ENCODE measurements around the gene CSTF1. TPM values are rescaled to one million over a fixed set of nuclear protein-coding genes. Genes with fewer than 3 reads are reported as not detected.

Gene CSTF1
- total RNA-seq, 1 donor, result 25.0 TPM

DNA sequence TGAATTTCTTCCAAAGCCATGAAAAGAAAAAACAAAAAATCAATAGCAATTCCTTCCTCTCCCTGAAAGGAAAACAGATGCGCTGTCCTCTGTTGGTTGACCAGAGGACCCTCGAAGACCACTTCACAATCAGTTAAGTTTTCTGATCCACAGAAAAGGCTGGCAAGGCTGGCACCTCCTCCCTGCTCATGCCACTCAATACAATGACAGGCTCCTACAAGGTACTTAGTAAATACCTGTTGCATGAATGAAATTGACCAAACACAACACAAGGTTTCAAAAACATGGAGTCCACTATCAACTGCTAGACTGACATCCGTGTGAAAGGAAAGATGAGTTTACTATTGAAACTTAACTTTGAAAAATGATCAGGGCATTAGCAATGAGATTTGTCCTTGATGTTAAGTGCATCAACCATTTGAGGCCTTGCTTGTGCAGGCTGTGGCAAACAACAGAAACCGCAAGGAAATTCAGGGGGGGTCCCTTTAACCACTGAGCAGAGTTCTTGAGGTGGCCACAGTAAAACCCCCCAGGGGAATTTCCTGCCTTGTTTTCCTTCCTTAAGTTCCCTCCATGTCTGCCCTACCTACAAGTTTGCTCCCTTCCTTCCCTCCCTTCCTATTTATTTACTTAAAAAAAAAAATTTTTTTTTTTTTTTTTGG, 48.0 kb downstream of the CSTF1 start:
- DNase-seq (ENCODE audit: insufficient read length, low spot score, missing footprints), result no peak
- no peak overlapping the region for H3K4me3 ChIP-seq (ENCODE audit: insufficient read depth, low read length)
- H4K20me1 ChIP-seq (ENCODE audit: insufficient read depth, low read length), result no peaks in the 10 kb centered on the region
- no peaks in the 10 kb centered on the region for H3K9me3 ChIP-seq (ENCODE audit: low read depth, low read length)
- H3K4me2 ChIP-seq (ENCODE audit: insufficient read depth, low read length), result peak overlapping the region; percentile 29
- peak overlapping the region; percentile 21 for H2AFZ ChIP-seq (ENCODE audit: low read length)
- TF ChIP-seq, protein P1, sequence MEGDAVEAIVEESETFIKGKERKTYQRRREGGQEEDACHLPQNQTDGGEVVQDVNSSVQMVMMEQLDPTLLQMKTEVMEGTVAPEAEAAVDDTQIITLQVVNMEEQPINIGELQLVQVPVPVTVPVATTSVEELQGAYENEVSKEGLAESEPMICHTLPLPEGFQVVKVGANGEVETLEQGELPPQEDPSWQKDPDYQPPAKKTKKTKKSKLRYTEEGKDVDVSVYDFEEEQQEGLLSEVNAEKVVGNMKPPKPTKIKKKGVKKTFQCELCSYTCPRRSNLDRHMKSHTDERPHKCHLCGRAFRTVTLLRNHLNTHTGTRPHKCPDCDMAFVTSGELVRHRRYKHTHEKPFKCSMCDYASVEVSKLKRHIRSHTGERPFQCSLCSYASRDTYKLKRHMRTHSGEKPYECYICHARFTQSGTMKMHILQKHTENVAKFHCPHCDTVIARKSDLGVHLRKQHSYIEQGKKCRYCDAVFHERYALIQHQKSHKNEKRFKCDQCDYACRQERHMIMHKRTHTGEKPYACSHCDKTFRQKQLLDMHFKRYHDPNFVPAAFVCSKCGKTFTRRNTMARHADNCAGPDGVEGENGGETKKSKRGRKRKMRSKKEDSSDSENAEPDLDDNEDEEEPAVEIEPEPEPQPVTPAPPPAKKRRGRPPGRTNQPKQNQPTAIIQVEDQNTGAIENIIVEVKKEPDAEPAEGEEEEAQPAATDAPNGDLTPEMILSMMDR (IDR thresholded peaks at IDR 0.05; ENCODE audit: extremely low read depth, low read depth, low read length), result no peak
- H3K27ac ChIP-seq (ENCODE audit: low read depth, low read length), result peak overlapping the region; percentile 85
- H3K4me1 ChIP-seq (ENCODE audit: insufficient read depth, low read length), result peaks cover 20% of the 10 kb centered on the region
- no peaks in the 10 kb centered on the region for H3K79me2 ChIP-seq (ENCODE audit: insufficient read depth, low read length)
- H3K27me3 ChIP-seq (ENCODE audit: insufficient read depth, low read length), result no peaks in the 10 kb centered on the region
- H3K36me3 ChIP-seq (ENCODE audit: insufficient read depth, low read length), result no peaks in the 10 kb centered on the region

DNA sequence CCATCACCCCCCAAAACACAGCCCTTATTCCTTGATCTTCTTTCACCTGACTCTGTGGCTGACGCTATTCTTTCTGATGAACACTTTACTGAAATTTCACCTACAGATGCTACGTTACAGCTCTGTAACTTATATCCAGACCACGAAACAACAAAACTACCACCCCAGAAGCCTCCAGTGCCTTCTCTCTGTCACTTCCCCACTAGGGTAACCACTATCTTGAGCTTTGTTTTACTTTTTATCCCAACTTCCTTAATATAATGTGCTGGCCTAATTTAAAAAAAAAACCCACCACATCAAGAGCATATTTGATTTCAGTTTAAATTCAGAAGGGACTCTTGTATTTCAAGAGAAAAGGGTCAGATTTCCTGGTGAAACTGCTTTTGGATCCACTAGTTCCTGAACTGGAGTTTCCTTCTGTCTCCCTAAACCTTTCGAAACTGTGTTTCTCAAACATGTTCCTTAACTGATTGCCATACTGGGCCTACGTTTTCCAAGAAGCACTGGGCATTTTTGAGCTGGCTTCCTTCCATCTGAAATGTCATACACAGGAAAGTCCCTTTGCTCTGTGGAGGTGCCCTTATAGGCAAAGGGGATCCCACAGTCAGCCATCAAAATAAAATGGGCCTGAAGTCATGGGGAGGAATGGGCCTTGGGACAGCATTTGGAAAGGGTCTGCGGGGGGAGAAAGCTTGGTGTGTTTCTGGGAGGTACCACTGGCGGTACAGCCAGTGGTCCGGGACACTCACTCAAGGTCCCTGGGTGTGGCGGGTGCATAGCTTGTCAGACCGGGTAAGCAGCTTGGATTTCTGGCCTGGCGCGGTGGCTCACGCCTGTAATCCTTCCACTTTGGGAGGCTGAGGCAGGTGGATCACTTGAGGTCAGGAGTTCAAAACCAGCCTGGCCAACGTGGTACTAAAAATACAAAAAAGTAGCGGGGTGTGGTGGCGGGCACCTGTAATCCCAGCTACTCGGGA, 50.2 kb downstream of the CSTF1 start:
- peak overlapping the region; percentile 8 for H2AFZ ChIP-seq (ENCODE audit: low read length)
- H3K4me3 ChIP-seq (ENCODE audit: insufficient read depth, low read length), result no peak overlapping the region
- H4K20me1 ChIP-seq (ENCODE audit: insufficient read depth, low read length), result no peaks in the 10 kb centered on the region
- no peak overlapping the region for H3K4me2 ChIP-seq (ENCODE audit: insufficient read depth, low read length)
- no peak for DNase-seq (ENCODE audit: insufficient read length, low spot score, missing footprints)
- peaks cover 20% of the 10 kb centered on the region for H3K4me1 ChIP-seq (ENCODE audit: insufficient read depth, low read length)
- no peaks in the 10 kb centered on the region for H3K27me3 ChIP-seq (ENCODE audit: insufficient read depth, low read length)
- TF ChIP-seq, protein P1 (IDR thresholded peaks at IDR 0.05; ENCODE audit: extremely low read depth, low read depth, low read length), result no peak
- H3K36me3 ChIP-seq (ENCODE audit: insufficient read depth, low read length), result no peaks in the 10 kb centered on the region
- H3K79me2 ChIP-seq (ENCODE audit: insufficient read depth, low read length), result no peaks in the 10 kb centered on the region
- H3K9me3 ChIP-seq (ENCODE audit: low read depth, low read length), result no peaks in the 10 kb centered on the region
- H3K27ac ChIP-seq (ENCODE audit: low read depth, low read length), result no peak overlapping the region

DNA sequence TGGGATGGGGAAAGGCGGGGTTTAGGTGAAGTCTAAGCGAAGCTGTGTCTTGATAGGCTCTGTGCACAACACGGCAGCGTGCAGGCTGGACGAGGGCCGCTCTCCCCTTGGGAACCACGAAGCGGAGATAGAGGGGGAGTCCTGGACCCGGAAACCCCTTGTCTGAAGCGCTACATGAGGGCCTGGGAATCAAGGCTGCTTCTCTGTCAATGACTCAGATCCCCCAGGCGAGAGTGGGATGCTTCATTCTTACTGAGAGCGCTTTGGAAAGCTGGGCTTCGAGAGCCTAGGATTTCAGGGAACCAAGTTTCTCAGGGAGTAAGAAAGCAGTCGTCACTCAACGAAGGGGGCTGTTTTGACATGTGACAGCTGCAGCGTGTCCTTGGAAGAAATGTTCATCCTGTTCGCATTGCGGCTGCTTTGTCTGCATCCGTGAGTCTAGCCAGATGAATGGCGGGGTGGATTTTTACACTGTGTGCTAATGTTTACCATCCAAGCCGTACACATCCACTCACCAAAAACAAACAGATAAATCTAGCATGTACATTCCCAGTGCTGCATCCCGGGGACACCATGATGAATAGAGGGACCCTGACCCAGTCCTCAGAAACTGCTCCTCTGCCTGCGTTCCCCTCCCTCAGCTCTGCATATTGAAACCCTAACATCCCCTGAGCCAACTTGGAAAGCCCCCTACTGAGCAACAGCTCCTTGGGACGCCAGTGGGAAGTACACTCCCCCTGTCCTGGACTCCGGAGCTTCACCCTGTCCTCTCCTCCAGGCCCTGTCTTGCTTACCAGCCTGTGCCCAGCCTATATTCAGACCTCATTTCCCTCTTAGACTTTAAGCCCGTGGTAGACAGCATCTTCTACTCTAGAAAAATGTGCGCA, 51.5 kb downstream of the CSTF1 start:
- Histone ChIP-seq H3K36me3 (ENCODE audit: insufficient read depth, low read length) (no peaks in the 10 kb centered on the region), H3K4me2 (ENCODE audit: insufficient read depth, low read length) (no peak overlapping the region), H3K4me1 (ENCODE audit: insufficient read depth, low read length) (peaks cover 18% of the 10 kb centered on the region), H3K79me2 (ENCODE audit: insufficient read depth, low read length) (no peaks in the 10 kb centered on the region), H3K27ac (ENCODE audit: low read depth, low read length) (no peak overlapping the region), H3K4me3 (ENCODE audit: insufficient read depth, low read length) (no peak overlapping the region), H3K9me3 (ENCODE audit: low read depth, low read length) (no peaks in the 10 kb centered on the region), H4K20me1 (ENCODE audit: insufficient read depth, low read length) (no peaks in the 10 kb centered on the region), H3K27me3 (ENCODE audit: insufficient read depth, low read length) (no peaks in the 10 kb centered on the region), H2AFZ (ENCODE audit: low read length) (no peak overlapping the region)
- no peak for DNase-seq (ENCODE audit: insufficient read length, low spot score, missing footprints)
- TF ChIP-seq, protein P1 (IDR thresholded peaks at IDR 0.05; ENCODE audit: extremely low read depth, low read depth, low read length), result no peak
